HepG2 (cell line): ENCODE results near the gene SUPT4H1. TPM values are rescaled to one million over a fixed set of nuclear protein-coding genes. Genes with fewer than 3 reads are reported as not detected.

ENCODE experiments used
- GABPB1 ChIP-seq: IDR thresholded peaks from 2 replicates; pipeline ENCODE4 v1.6.1; 2016; ENCODE audit warnings: mild to moderate bottlenecking, missing genetic modification reagents, moderate library complexity, missing compliant biosample characterization
- HDAC1 ChIP-seq: sonication (generic); formaldehyde crosslinking; IDR thresholded peaks from 2 replicates; pipeline ENCODE4 v1.5.1; 2020; ENCODE audit warnings: mild to moderate bottlenecking, missing genetic modification reagents
- KDM6A ChIP-seq: IDR thresholded peaks from 2 replicates; pipeline ENCODE4 v1.6.1; 2016; ENCODE audit warnings: low read depth
- KLF16 ChIP-seq, 2 experiments: sonication (generic) in 1 of 2; formaldehyde crosslinking in 1 of 2; IDR thresholded peaks; 2 replicates each; pipeline versions ENCODE4 v1.6.1 to v1.8.0; 2016 to 2023; ENCODE audit warnings: missing genetic modification reagents in 2 of 2, missing compliant biosample characterization in 1 of 2
- KMT2B ChIP-seq: IDR thresholded peaks from 2 replicates; pipeline ENCODE4 v1.6.1; 2016; ENCODE audit warnings: missing genetic modification reagents, missing compliant biosample characterization
- LCORL ChIP-seq, 2 experiments: fragments of 450-650 bp in 1 of 2; sonication (generic) in 1 of 2; formaldehyde crosslinking in 1 of 2; IDR thresholded peaks; 2 replicates each; pipeline versions ENCODE4 v1.5.0 to v1.6.1; 2017 to 2020; ENCODE audit warnings: antibody characterized with exemption in 1 of 2, missing genetic modification reagents in 1 of 2
- NFKBIZ ChIP-seq: IDR thresholded peaks from 2 replicates; pipeline ENCODE4 v1.6.1; 2018; ENCODE audit warnings: missing genetic modification reagents, missing compliant biosample characterization
- RXRB ChIP-seq: IDR thresholded peaks from 2 replicates; pipeline ENCODE4 v1.6.1; 2016; ENCODE audit warnings: borderline replicate concordance, missing genetic modification reagents, missing compliant biosample characterization
- TFDP1 ChIP-seq: IDR thresholded peaks from 2 replicates; pipeline ENCODE4 v1.6.1; 2016; ENCODE audit warnings: missing compliant biosample characterization, missing genetic modification reagents, borderline replicate concordance
- ZBTB49 ChIP-seq: sonication (generic); formaldehyde crosslinking; IDR thresholded peaks from 2 replicates; pipeline ENCODE4 v1.4.0; 2020; ENCODE audit warnings: missing genetic modification reagents, borderline replicate concordance
- ZFP41 ChIP-seq: sonication (generic); formaldehyde crosslinking; IDR thresholded peaks from 2 replicates; pipeline ENCODE4 v1.4.0; 2020; ENCODE audit warnings: mild to moderate bottlenecking, missing genetic modification reagents, borderline replicate concordance
- ZNF441 ChIP-seq: sonication (generic); formaldehyde crosslinking; IDR thresholded peaks from 2 replicates; pipeline ENCODE4 v1.7.0; 2021; ENCODE audit warnings: missing genetic modification reagents, borderline replicate concordance
- ZNF589 ChIP-seq: sonication (generic); formaldehyde crosslinking; conservative IDR thresholded peaks from 2 replicates; pipeline ENCODE4 v1.8.0; 2022; ENCODE audit warnings: mild to moderate bottlenecking, moderate library complexity, missing genetic modification reagents
- ZNF776 ChIP-seq: sonication (generic); formaldehyde crosslinking; IDR thresholded peaks from 2 replicates; pipeline ENCODE4 v1.4.0; 2020; ENCODE audit warnings: mild to moderate bottlenecking, missing genetic modification reagents
- ZNF777 ChIP-seq: sonication (generic); formaldehyde crosslinking; IDR thresholded peaks from 2 replicates; pipeline ENCODE4 v1.4.0; 2020; ENCODE audit warnings: missing genetic modification reagents
- ZNF879 ChIP-seq: sonication (generic); formaldehyde crosslinking; IDR thresholded peaks from 2 replicates; pipeline ENCODE4 v1.8.1; 2023; ENCODE audit warnings: missing genetic modification reagents
- polyA plus RNA-seq, 8 experiments: library from polyadenylated mRNA; depleted of rRNA in 3 of 8; stranded (reverse) in 7 of 8; unstranded in 1 of 8; fragments of >200 nt; fragmentation: Illumina TruSeq in 4 of 8; extraction: Trizol in 4 of 8; gene quantifications; 2 replicates each; pipeline versions ENCODE4 v1.2.1 to v1.2.3, GENCODE V29; 2011 to 2016; ENCODE audit warnings: low read depth in 4 of 8, missing spikeins in 1 of 8, mixed read lengths in 1 of 8; ENCODE audit not compliant: insufficient read depth in 1 of 8
- total RNA-seq, 5 experiments: library from RNA; depleted of rRNA; stranded (reverse); fragments of >200 nt; fragmentation: Illumina TruSeq; extraction: Trizol; gene quantifications; 2 replicates each; pipeline ENCODE4 v1.2.3, GENCODE V29; 2016; ENCODE audit warnings: low read depth in 1 of 5
- TF ChIP-seq, protein P1 (sequence below): sonication (generic); formaldehyde crosslinking; IDR thresholded peaks from 2 replicates; pipeline ENCODE4 v1.4.0; 2020; ENCODE audit warnings: missing genetic modification reagents, mild to moderate bottlenecking, borderline replicate concordance
- TF ChIP-seq, protein P2 (sequence below): sonication (generic); formaldehyde crosslinking; IDR thresholded peaks from 2 replicates; pipeline ENCODE4 v1.4.0; 2020; ENCODE audit warnings: missing genetic modification reagents
- TF ChIP-seq, protein P3 (sequence below): IDR thresholded peaks from 2 replicates; pipeline ENCODE4 v1.6.1; 2016
- TF ChIP-seq, protein P4 (sequence below): sonication (generic); formaldehyde crosslinking; IDR thresholded peaks from 2 replicates; pipeline ENCODE4 v1.4.0; 2020; ENCODE audit warnings: missing genetic modification reagents

The SUPT4H1 gene
- total and polyA plus RNA-seq, 2 of the 13 experiments (the other 11 are each of a cell fraction or from before 2014, with no cell fraction given) = 155 to 244 TPM

DNA sequence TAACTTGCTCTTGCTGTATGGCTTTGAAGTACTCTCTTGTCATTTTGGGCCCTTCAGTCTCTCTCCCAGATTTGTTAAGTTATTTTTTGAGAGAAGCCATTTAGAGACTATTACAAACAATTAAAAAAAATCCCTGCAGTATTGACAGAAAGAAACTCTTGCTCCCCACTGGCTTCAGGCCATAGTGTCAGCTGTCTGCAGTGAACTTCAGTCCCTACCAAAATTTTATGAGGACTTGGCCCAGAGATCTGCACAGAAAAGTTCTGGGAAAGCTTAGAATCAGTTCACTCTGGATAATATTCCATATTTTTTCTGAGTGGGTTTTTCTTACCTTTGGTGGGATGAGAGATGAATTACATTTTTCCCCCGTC, 30.9 kb upstream of the SUPT4H1 start (continued):
- no peak for TF ChIP-seq ZNF589 (CRISPR knock-in tag)
- TF ChIP-seq RXRB = peak; percentile 3; the same call in 1 of the 2 replicates
- no peak for TF ChIP-seq KDM6A (CRISPR knock-in tag)
- TF ChIP-seq ZFP41 (CRISPR knock-in tag) = no peak
- TF ChIP-seq, protein P1, sequence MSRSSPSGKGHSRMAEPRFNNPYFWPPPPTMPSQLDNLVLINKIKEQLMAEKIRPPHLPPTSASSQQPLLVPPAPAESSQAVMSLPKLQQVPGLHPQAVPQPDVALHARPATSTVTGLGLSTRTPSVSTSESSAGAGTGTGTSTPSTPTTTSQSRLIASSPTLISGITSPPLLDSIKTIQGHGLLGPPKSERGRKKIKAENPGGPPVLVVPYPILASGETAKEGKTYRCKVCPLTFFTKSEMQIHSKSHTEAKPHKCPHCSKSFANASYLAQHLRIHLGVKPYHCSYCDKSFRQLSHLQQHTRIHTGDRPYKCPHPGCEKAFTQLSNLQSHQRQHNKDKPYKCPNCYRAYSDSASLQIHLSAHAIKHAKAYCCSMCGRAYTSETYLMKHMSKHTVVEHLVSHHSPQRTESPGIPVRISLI = peak; percentile 57; the same call in 1 of the 2 replicates
- TF ChIP-seq KLF16 (CRISPR knock-in tag; IDR thresholded peaks at IDR 0.05) = 0 out of 4 replicates have a peak, but pooled peaks of 1 of the 2 experiments have one; percentile 26
- TF ChIP-seq TFDP1 (CRISPR knock-in tag) = no peak
- no peak for TF ChIP-seq ZNF776 (CRISPR knock-in tag)
- TF ChIP-seq, protein P2, sequence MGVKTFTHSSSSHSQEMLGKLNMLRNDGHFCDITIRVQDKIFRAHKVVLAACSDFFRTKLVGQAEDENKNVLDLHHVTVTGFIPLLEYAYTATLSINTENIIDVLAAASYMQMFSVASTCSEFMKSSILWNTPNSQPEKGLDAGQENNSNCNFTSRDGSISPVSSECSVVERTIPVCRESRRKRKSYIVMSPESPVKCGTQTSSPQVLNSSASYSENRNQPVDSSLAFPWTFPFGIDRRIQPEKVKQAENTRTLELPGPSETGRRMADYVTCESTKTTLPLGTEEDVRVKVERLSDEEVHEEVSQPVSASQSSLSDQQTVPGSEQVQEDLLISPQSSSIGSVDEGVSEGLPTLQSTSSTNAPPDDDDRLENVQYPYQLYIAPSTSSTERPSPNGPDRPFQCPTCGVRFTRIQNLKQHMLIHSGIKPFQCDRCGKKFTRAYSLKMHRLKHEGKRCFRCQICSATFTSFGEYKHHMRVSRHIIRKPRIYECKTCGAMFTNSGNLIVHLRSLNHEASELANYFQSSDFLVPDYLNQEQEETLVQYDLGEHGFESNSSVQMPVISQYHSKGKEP (CRISPR knock-in tag) = no peak
- TF ChIP-seq NFKBIZ (CRISPR knock-in tag) = no peak
- no peak for TF ChIP-seq KMT2B (CRISPR knock-in tag)
- TF ChIP-seq, protein P3, sequence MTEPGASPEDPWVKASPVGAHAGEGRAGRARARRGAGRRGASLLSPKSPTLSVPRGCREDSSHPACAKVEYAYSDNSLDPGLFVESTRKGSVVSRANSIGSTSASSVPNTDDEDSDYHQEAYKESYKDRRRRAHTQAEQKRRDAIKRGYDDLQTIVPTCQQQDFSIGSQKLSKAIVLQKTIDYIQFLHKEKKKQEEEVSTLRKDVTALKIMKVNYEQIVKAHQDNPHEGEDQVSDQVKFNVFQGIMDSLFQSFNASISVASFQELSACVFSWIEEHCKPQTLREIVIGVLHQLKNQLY (CRISPR knock-in tag) = 0 out of 2 replicates have a peak, but pooled peaks have one; percentile 48
- TF ChIP-seq, protein P4, sequence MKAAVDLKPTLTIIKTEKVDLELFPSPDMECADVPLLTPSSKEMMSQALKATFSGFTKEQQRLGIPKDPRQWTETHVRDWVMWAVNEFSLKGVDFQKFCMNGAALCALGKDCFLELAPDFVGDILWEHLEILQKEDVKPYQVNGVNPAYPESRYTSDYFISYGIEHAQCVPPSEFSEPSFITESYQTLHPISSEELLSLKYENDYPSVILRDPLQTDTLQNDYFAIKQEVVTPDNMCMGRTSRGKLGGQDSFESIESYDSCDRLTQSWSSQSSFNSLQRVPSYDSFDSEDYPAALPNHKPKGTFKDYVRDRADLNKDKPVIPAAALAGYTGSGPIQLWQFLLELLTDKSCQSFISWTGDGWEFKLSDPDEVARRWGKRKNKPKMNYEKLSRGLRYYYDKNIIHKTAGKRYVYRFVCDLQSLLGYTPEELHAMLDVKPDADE = no peak
- no peak for TF ChIP-seq ZBTB49 (CRISPR knock-in tag)
- no peak for TF ChIP-seq GABPB1
- TF ChIP-seq ZNF879 (CRISPR knock-in tag) = no peak
- TF ChIP-seq HDAC1 (CRISPR knock-in tag) = peak; percentile 20; the same call in 1 of the 2 replicates
- no peak for TF ChIP-seq LCORL (IDR thresholded peaks at IDR 0.05)
- TF ChIP-seq LCORL (CRISPR knock-in tag; IDR thresholded peaks at IDR 0.05) = peak; percentile 60; the same call in 1 of the 2 replicates
- TF ChIP-seq ZNF777 = no peak
- TF ChIP-seq ZNF441 (CRISPR knock-in tag) = no peak
